ENCODE data around the gene CD3E. TPM values are rescaled to one million over a fixed set of nuclear protein-coding genes. Genes with fewer than 3 reads are reported as not detected.

Gene CD3E
- total and polyA plus RNA-seq, 4 donors = 0.33 to 2.3 (median 1.8) TPM

- Histone ChIP-seq H3K4me1 (ENCODE audit: control insufficient read depth in 4 of 4, insufficient read depth in 4 of 4, low read length in 3 of 4) (peaks cover 0 to 7% (median 1%) of the 10 kb centered on the region in 4 donors), H3K9ac (ENCODE audit: low read depth in 1 of 2, low read length in 2 of 2) (no peak overlapping the region), H3K36me3 (ENCODE audit: control insufficient read depth in 4 of 4, insufficient read depth in 3 of 4, low read depth in 1 of 4, low read length in 3 of 4) (no peaks in the 10 kb centered on the region), H3K27ac (ENCODE audit: low read depth in 1 of 2, low read length in 2 of 2) (no peak overlapping the region), H3K9me3 (ENCODE audit: control insufficient read depth in 4 of 4, low read length in 3 of 4) (no peaks in the 10 kb centered on the region), H3K4me3 (ENCODE audit: low read depth in 1 of 3, low read length in 3 of 3) (no peak overlapping the region), H3K27me3 (ENCODE audit: control insufficient read depth in 4 of 4, insufficient read depth in 4 of 4, low read length in 3 of 4) (no peaks in the 10 kb centered on the region)
- DNase-seq (ENCODE audit: low spot score) = no peak
- TF ChIP-seq CTCF (IDR thresholded peaks at IDR 0.05; ENCODE audit: low read depth, low read length, missing input control) (no peak), ATF3 (IDR thresholded peaks at IDR 0.05) (no peak), TAF1 (conservative IDR thresholded peaks at IDR 0.05) (no peak), YY1 (IDR thresholded peaks at IDR 0.05) (no peak), NR2F2 (IDR thresholded peaks at IDR 0.05) (no peak), RAD21 (IDR thresholded peaks at IDR 0.05) (no peak), HNF4G (IDR thresholded peaks at IDR 0.05) (no peak), ZBTB33 (IDR thresholded peaks at IDR 0.05) (no peak), FOXA2 (IDR thresholded peaks at IDR 0.05) (no peak), HNF4A (conservative IDR thresholded peaks at IDR 0.05) (no peak), JUND (IDR thresholded peaks at IDR 0.05) (no peak), FOXA1 (IDR thresholded peaks at IDR 0.05) (no peak), GABPA (IDR thresholded peaks at IDR 0.05 in 1 of 2, conservative IDR thresholded peaks at IDR 0.05 in 1 of 2) (no peak), EGR1 (IDR thresholded peaks at IDR 0.05; ENCODE audit: low read depth in 2 of 2) (no peak)
- WGBS = 90% methylated on average over 2 of the region's 2 CpGs
Observed at GRCh38 chr11:118294053-118294452, 10.5 kb upstream of the CD3E start.

- no peak for DNase-seq (ENCODE audit: low spot score)
- no peaks in the 10 kb centered on the region for H3K36me3 ChIP-seq (ENCODE audit: control insufficient read depth in 4 of 4, insufficient read depth in 3 of 4, low read depth in 1 of 4, low read length in 3 of 4)
- H3K9me3 ChIP-seq (ENCODE audit: control insufficient read depth in 4 of 4, low read length in 3 of 4) = no peaks in the 10 kb centered on the region
- WGBS = 75% methylated on average over 5 of the region's 5 CpGs
- no peak overlapping the region for H3K9ac ChIP-seq (ENCODE audit: low read depth in 1 of 2, low read length in 2 of 2)
- H3K27me3 ChIP-seq (ENCODE audit: control insufficient read depth in 4 of 4, insufficient read depth in 4 of 4, low read length in 3 of 4) = no peaks in the 10 kb centered on the region
- no peak overlapping the region for H3K4me3 ChIP-seq (ENCODE audit: low read depth in 1 of 3, low read length in 3 of 3)
- H3K4me1 ChIP-seq (ENCODE audit: control insufficient read depth in 4 of 4, insufficient read depth in 4 of 4, low read length in 3 of 4) = peaks cover 0 to 7% (median 1%) of the 10 kb centered on the region in 4 donors
- TF ChIP-seq GABPA (IDR thresholded peaks at IDR 0.05 in 1 of 2, conservative IDR thresholded peaks at IDR 0.05 in 1 of 2) = no peak
- TF ChIP-seq FOXA2 (IDR thresholded peaks at IDR 0.05) = no peak
- no peak for TF ChIP-seq ZBTB33 (IDR thresholded peaks at IDR 0.05)
- no peak for TF ChIP-seq MAX (IDR thresholded peaks at IDR 0.05)
- no peak for TF ChIP-seq NR2F2 (IDR thresholded peaks at IDR 0.05)
- no peak overlapping the region for H3K27ac ChIP-seq (ENCODE audit: low read depth in 1 of 2, low read length in 2 of 2)
Observed at GRCh38 chr11:118295199-118295598, 9.3 kb upstream of the CD3E start.

All from liver (tissue), 9 donors.